Cardiac septum (tissue), 1 donor: Measurements from ENCODE around the gene NEFH. TPM values are rescaled to one million over a fixed set of nuclear protein-coding genes. Genes with fewer than 3 reads are reported as not detected.
"Not testable (repeated sequence)": the region's sequence is repeated elsewhere in the genome, so short reads cannot be mapped to it uniquely, and the experiment has no call there.

ENCODE experiments used
- DNase-seq: peaks from one replicate; pipeline ENCODE4 v3.0.0-alpha.2; 2020; ENCODE audit warnings: low spot score
- intact Hi-C: fragments of 100-400 bp; cut with DNase I; formaldehyde crosslinking; loops from one replicate; pipeline ENCODE4 v1.14.0; 2022
- long read RNA-seq: library from polyadenylated mRNA; unstranded; transcript quantifications from one replicate; pipeline ENCODE4 v2.0.0, GENCODE V29; 2021
- total RNA-seq: library from RNA; stranded (reverse); fragmentation: NEBNext Ultra II Directional; extraction: Animal tissue kit (Norgen Biotek cat#: 25700); gene quantifications from one replicate; pipeline ENCODE4 v1.2.1, GENCODE V29; 2021
- donor health status: DM: no; HTN: no; CAD: no.

NEFH gene
- 0.22 TPM for total RNA-seq
- long read RNA-seq, partial matches to known transcripts: 0 of 1 reads
- long read RNA-seq, other reads (novel, unspliced or antisense): 1 of 1 reads

GRCh38 chr22:29479417-29480261, at the start of gene NEFH:
Gene NEFH (plus strand): TSS chr22:29480218. CDS start chr22:29480263, 45 bp downstream.
- intact Hi-C loops: no loop called here

DNA sequence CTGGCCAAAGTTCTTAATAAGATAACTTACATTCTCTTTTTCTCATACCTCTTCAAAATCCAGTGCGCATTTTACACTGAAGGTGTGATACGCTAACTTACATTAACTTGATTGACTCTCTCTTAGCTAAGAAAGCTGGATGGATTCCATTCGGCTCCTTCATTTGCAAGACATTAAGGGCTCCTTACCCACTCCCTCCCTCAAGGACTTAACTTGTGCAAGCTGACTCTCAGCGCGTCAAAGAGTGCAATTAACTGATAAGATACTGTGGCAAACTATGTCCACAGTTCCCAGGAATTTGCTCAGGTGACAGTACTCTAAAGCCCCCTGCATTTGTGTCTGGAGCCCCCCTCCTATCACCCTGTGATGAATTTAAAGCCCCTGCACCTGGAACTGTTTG, 48.0 kb upstream of the NEFH start:
- no peak for DNase-seq
- intact Hi-C loops: no loop called here

More at GRCh38 chr22:29479417-29480261, at the start of gene NEFH:
- DNase-seq: no peak

GRCh38 chr22:29433856-29434255, 46.2 kb upstream of the NEFH start:
- intact Hi-C loops: no loop called here
- DNase-seq: no peak

DNA sequence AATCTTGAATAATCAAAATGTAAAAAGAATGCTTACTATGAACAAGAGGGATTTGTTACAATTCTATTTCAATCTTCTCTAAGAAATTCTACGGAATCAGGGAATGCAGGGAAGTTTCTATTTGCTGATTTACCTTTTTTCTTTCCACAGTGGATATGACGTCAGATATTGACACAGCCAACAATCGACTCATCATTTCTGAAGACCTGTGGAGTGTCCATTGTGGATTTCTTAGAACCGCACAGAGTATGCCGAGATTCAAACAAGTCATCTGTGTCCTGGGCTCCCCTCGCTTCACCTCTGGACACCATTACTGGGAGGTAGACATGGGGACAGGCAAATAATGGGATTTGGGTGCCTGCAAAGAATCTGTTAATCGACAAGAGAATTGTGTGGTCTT, 45.7 kb upstream of the NEFH start:
- intact Hi-C loops: no loop called here
- no peak for DNase-seq

GRCh38 chr22:29435236-29436136, 44.5 kb upstream of the NEFH start:
- DNase-seq: no peak
- intact Hi-C loops: no loop called here

- DNase-seq: not testable (repeated sequence)
Measured at GRCh38 chr22:29438283-29438682, 41.7 kb upstream of the NEFH start, which contains the start of gene RFPL1. Gene RFPL1 (plus strand): TSS chr22:29438583.

DNA sequence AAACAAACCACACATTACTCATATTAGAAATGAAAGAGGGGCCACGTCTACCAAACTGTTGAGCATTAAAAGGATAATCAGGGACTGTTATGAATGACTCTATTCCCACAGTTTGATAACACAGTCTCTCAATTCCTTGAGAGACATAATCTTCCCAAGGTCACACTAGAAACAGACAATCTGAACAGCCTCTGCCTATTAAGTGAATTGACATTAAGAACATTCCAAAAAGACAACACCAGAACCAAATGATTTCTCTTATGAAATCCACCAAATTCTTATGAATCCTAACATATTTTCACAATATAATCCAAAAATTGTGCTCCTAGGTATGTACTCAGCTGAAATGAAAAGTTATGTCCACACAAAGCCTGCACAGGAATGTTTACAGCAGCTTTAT, 37.0 kb upstream of the NEFH start:
- DNase-seq: no peak
- intact Hi-C loops: no loop called here

More at GRCh38 chr22:29438283-29438682, 41.7 kb upstream of the NEFH start, which contains the start of gene RFPL1:
- intact Hi-C loops: not testable (repeated sequence)

DNA sequence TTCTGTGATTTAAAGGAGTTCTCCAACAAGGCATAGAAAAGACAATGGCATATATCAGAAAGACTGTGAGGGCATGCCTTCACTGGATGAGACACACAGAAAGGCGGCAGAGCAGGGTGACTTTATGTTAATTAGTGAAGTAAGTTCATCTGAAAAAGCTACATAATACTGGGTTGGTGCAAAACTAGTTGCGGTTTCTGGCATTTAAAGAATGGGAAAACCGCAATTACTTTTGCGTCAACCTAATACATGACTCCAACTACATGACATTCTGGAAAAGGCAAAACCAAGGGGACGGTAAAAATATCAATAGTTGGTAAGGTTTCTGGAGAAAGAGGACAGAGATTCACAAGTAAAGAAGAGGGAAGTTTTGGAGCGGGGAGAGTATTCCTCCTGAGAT, 36.6 kb upstream of the NEFH start:
- no peak for DNase-seq
- intact Hi-C loops: no loop called here

DNA sequence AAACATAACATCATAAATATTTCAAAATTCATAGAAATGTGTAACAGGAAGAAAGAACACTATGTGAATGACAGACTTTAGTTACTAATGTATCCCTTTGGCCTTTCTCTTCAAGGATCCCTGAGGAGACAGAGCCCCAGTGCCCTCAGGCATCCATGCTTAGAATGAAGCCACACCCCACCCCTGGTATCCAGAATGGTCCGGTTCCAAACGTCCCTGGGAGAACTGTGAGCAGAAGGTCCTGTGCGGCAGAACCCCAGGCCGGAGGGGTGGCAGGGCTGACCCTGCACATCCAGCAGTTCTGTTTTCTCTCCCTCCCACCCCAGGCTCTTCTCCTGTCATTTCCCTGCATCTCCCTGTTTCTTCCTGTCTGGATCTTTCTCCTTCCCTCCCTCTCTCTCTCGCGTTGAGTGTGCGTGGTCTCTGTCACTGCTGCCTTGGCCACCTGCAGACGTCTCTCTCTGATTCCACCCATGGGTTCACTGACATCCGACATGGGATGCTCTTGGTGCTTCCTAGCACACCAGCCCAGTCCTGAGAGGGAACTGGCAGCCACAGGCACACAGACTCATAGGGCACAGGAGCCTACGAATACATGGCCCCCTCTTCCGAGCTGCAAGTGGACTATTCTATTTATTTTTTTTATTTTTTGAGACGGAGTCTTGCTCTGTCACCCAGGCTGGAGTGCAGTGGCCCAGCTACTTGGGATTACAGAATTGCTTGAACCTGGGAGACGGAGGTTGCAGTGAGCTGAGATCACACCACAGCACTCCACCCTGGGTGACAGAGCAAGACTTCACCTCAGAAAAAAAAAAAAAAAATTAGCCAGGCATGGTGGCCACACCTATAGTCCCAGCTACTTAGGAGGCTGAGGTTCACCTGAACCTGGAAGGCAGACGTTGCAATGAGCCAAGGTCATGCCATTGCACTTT, 35.9 kb upstream of the NEFH start:
- intact Hi-C loops: no loop called here

GRCh38 chr22:29445508-29445907, 34.5 kb upstream of the NEFH start:
- DNase-seq: no peak

More for the DNA sequence above, 35.9 kb upstream of the NEFH start:
- no peak for DNase-seq

GRCh38 chr22:29447906-29448305, 32.1 kb upstream of the NEFH start:
- intact Hi-C loops: no loop called here
- no peak for DNase-seq

More at GRCh38 chr22:29445508-29445907, 34.5 kb upstream of the NEFH start:
- intact Hi-C loops: no loop called here

DNA sequence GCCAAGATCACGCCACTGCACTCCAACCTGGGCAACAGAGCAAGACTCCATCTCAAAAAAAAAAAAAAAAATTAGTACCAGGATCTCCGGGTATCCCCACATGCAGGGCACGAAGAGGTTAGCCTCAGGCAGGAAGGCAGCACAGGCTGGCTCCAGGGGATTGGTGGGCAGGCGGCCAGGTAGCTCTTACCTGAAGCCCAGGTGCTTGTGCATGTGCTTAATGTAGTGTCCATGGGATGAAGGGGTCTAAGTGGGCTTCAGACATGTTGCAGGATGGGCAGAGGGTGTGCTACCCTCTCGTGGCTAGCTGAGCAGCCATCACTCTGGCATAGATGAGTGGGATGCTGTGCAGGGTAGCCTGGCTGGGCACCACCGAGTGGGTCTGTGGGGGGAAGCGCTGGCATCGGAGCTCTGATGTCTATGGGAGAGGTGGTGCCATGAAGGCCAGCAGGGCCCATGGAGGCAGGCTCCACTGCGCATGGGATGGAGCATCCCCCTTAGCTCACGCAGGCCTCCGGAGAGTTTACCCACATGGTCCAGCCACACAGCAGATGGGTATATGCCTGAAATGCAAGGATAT, 30.6 kb upstream of the NEFH start:
- no peak for DNase-seq
- intact Hi-C loops: no loop called here

- DNase-seq: no peak
- intact Hi-C loops: no loop called here
Measured at GRCh38 chr22:29450222-29450621, 29.8 kb upstream of the NEFH start.

GRCh38 chr22:29451863-29452262, 28.2 kb upstream of the NEFH start:
- intact Hi-C loops: no loop called here
- no peak for DNase-seq

GRCh38 chr22:29454276-29454675, 25.7 kb upstream of the NEFH start:
- DNase-seq: peak; percentile 53
- intact Hi-C loops: no loop called here

GRCh38 chr22:29456211-29456671, 23.8 kb upstream of the NEFH start:
- DNase-seq: no peak
- intact Hi-C loops: no loop called here

- intact Hi-C loops: no loop called here
- no peak for DNase-seq
Measured at GRCh38 chr22:29457730-29458129, 22.3 kb upstream of the NEFH start.

- DNase-seq: no peak
- intact Hi-C loops: no loop called here
Measured at GRCh38 chr22:29458551-29458950, 21.5 kb upstream of the NEFH start.

DNA sequence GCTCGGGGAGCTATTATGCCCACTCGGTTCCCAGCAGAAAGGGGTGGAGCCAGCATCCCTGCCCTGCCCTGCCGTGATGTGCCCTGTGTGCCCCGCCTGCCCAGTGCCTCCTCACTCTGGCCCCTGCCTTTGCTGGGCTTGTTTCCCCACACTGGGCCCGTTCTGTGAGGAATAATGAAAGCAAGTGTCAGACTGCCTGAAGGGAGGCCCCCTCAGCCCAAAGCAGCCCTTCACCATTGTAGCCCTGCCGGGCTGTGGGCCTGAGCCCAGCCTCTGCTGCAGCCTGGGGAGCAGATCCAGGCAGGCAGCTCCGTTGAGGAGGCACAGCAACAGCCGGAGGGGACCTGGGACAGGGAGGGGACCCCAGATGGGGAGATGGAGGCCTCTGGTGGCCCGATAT, 20.2 kb upstream of the NEFH start:
- DNase-seq: no peak
- intact Hi-C loops: no loop called here
